Fibroblast of gingiva (primary cell): ENCODE data around the gene ERF.

ENCODE experiments used
- DNase-seq: peaks from one replicate; pipeline ENCODE4 v3.0.0-alpha.2; 2011; ENCODE audit warnings: low read depth

Gene ERF

GRCh38 chr19:42212886-42213285 is 42.0 kb downstream of the ERF start:
- DNase-seq: no peak

- no peak for DNase-seq
Observed at GRCh38 chr19:42208612-42209011, 46.3 kb downstream of the ERF start.

GRCh38 chr19:42207767-42208271 is 47.1 kb downstream of the ERF start:
- DNase-seq: no peak

- DNase-seq: no peak
Observed at GRCh38 chr19:42206871-42207755, 47.8 kb downstream of the ERF start.

- DNase-seq: no peak
Observed at GRCh38 chr19:42204664-42205063, 50.3 kb downstream of the ERF start.

GRCh38 chr19:42203700-42204099 is 51.2 kb downstream of the ERF start:
- no peak for DNase-seq

GRCh38 chr19:42202290-42202880 is 52.5 kb downstream of the ERF start:
- no peak for DNase-seq

- no peak for DNase-seq
Observed at GRCh38 chr19:42201489-42202289, 53.2 kb downstream of the ERF start.

GRCh38 chr19:42200116-42200715 is 54.7 kb downstream of the ERF start:
- no peak for DNase-seq

- no peak for DNase-seq
Observed at GRCh38 chr19:42199440-42200115, 55.4 kb downstream of the ERF start.

- DNase-seq: no peak
Observed at GRCh38 chr19:42198676-42199439, 56.1 kb downstream of the ERF start.
